ENCODE data around the gene PDE6C. TPM values are rescaled to one million over a fixed set of nuclear protein-coding genes. Genes with fewer than 3 reads are reported as not detected.

PDE6C gene
- total RNA-seq, 1 experiment from 2014 or later, result not detected

GRCh38 chr10:93579985-93580711 lies 32.2 kb upstream of the PDE6C start:
- Mint-ChIP-seq H3K27me3 (ENCODE audit: low read depth) (peaks cover 8% of the 10 kb centered on the region), H3K36me3 (no peaks in the 10 kb centered on the region), H3K9me3 (peaks cover 9% of the 10 kb centered on the region; the same call in 1 of the 2 replicates), H3K4me3 (no peak overlapping the region), H3K4me1 (no peaks in the 10 kb centered on the region), H3K27ac (no peak overlapping the region)
- ATAC-seq (no peak), DNase-seq (ENCODE audit: low spot score) (no peak)
- POLR2A ChIA-PET, result no interaction called here
- CTCF ChIA-PET, result interaction anchor here (1.0 kb wide), 1 partner anchor 25 kb away, joined by 3 read pairs; no protein-coding TSS in a partner anchor
- TF ChIP-seq MXD4 (CRISPR knock-in tag; IDR thresholded peaks at IDR 0.05; ENCODE audit: borderline replicate concordance), result no peak
- no peak for TF ChIP-seq SOX15 (CRISPR knock-in tag; IDR thresholded peaks at IDR 0.05)
- no peak for TF ChIP-seq ZNF232 (CRISPR knock-in tag; IDR thresholded peaks at IDR 0.05)
- TF ChIP-seq MLX (CRISPR knock-in tag; IDR thresholded peaks at IDR 0.05), result no peak
- no peak for TF ChIP-seq GTF2I (CRISPR knock-in tag; conservative IDR thresholded peaks at IDR 0.05)
- no peak for TF ChIP-seq ZNF121 (CRISPR knock-in tag; IDR thresholded peaks at IDR 0.05)
- TF ChIP-seq JUN (CRISPR knock-in tag; IDR thresholded peaks at IDR 0.05), result no peak

- DNase-seq (ENCODE audit: low spot score), result peak; percentile 31
- Mint-ChIP-seq H3K27ac (no peak overlapping the region), H3K27me3 (ENCODE audit: low read depth) (peaks cover 2% of the 10 kb centered on the region), H3K36me3 (no peaks in the 10 kb centered on the region), H3K4me3 (no peak overlapping the region), H3K4me1 (no peaks in the 10 kb centered on the region), H3K9me3 (peaks cover 9% of the 10 kb centered on the region; the same call in 1 of the 2 replicates)
- CTCF ChIA-PET, result no interaction called here
- TF ChIP-seq TCF7 (CRISPR knock-in tag; IDR thresholded peaks at IDR 0.05; ENCODE audit: low read depth) (no peak), ZNF281 (CRISPR knock-in tag; IDR thresholded peaks at IDR 0.05) (no peak), PRDM15 (CRISPR knock-in tag; IDR thresholded peaks at IDR 0.05) (no peak), MLX (CRISPR knock-in tag; IDR thresholded peaks at IDR 0.05) (no peak), IRF1 (CRISPR knock-in tag; IDR thresholded peaks at IDR 0.05) (no peak), TEAD1 (CRISPR knock-in tag; IDR thresholded peaks at IDR 0.05) (no peak)
- POLR2A ChIA-PET, result no interaction called here
- ATAC-seq, result no peak
Observed at GRCh38 chr10:93580828-93581227, 31.5 kb upstream of the PDE6C start.

- peaks cover 7% of the 10 kb centered on the region; the same call in 1 of the 2 replicates for H3K9me3 Mint-ChIP-seq
- no peak for DNase-seq (ENCODE audit: low spot score)
- no peak for TF ChIP-seq ZNF671 (CRISPR knock-in tag; IDR thresholded peaks at IDR 0.05)
- no peak overlapping the region for H3K27ac Mint-ChIP-seq
- ChIA-PET CTCF (interaction anchor here (1.3 to 1.7 kb wide), 3 partner anchors 12 to 30 kb away, joined by 3 to 8 read pairs (median 6); no protein-coding TSS in a partner anchor), POLR2A (no interaction called here)
- H3K36me3 Mint-ChIP-seq, result no peaks in the 10 kb centered on the region
- H3K4me3 Mint-ChIP-seq, result no peak overlapping the region
- ATAC-seq, result no peak
- peaks cover 6% of the 10 kb centered on the region for H3K27me3 Mint-ChIP-seq (ENCODE audit: low read depth)
- no peaks in the 10 kb centered on the region for H3K4me1 Mint-ChIP-seq
Observed at GRCh38 chr10:93584445-93584844, 27.9 kb upstream of the PDE6C start.
